HepG2 (cell line): ENCODE measurements around the gene CYP17A1. TPM values are rescaled to one million over a fixed set of nuclear protein-coding genes. Genes with fewer than 3 reads are reported as not detected.

ENCODE experiments used
- ATAC-seq: fragments of 200-7000 bp; cut with Tn5 transposase; 3 replicates; pipeline ENCODE4 v1.9.1; 2020; ENCODE audit warnings: mild to moderate bottlenecking, moderate library complexity
- BruUV-seq: library from RNA; stranded (reverse); fragments of 400-500 nt; replicated peaks from 2 replicates; lab custom pipeline; 2021; lab: Mats Ljungman, UMichigan
- CTCF ChIA-PET: fragments of 300-600 bp; formaldehyde crosslinking; extraction: SDS; loops from one replicate; lab custom pipeline; 2021; ENCODE audit warnings: low total read pairs, inconsistent platforms, low intra/inter-chr PET ratio; lab: Yijun Ruan, JAX
- POLR2A ChIA-PET: fragments of 350-600 bp; sonication (Branson Sonifier 250); formaldehyde crosslinking; loops from one replicate; lab custom pipeline; 2020; ENCODE audit warnings: antibody characterized with exemption, inconsistent platforms; lab: Yijun Ruan, JAX
- DNase-seq: peaks from one replicate; pipeline ENCODE4 v3.0.0-alpha.2; 2015; ENCODE audit warnings: low spot score
- FAIRE-seq: peaks from 3 replicates; lab custom pipeline; 2011; peaks lifted over from hg19 to GRCh38; lab: Jason Lieb, UNC
- H2AFZ ChIP-seq: one replicate; pipeline ENCODE4 v1.6.1; 2011; ENCODE audit warnings: low read length, inconsistent platforms
- H3K27ac ChIP-seq: fragments of 300-600 bp; 3 replicates; pipeline ENCODE4 v1.8.0; 2011; ENCODE audit warnings: mixed run types, mild to moderate bottlenecking, mixed read lengths, low read length, inconsistent platforms; ENCODE audit not compliant: insufficient read depth; ENCODE audit errors: extremely low read length
- H3K27me3 ChIP-seq, 2 experiments: fragments of 200-600 bp in 1 of 2; 2 replicates in 1 of 2; 3 replicates in 1 of 2; pipeline versions ENCODE4 v1.6.0 to v1.8.0; 2011; ENCODE audit warnings: low read length in 2 of 2, mild to moderate bottlenecking in 2 of 2, moderate library complexity in 2 of 2, inconsistent platforms in 1 of 2; ENCODE audit not compliant: insufficient read depth in 2 of 2, control insufficient read depth in 1 of 2
- H3K36me3 ChIP-seq, 2 experiments: fragments of 200-600 bp in 1 of 2; replicated peaks in 1 of 2; 2 replicates in 1 of 2; 3 replicates in 1 of 2; pipeline versions ENCODE4 v1.5.1 to v1.8.0; 2011; ENCODE audit warnings: low read length in 2 of 2, inconsistent platforms in 1 of 2; ENCODE audit not compliant: insufficient read depth in 2 of 2, control insufficient read depth in 1 of 2
- H3K4me1 ChIP-seq: 2 replicates; pipeline ENCODE4 v1.5.1; 2012; ENCODE audit warnings: low read length, inconsistent platforms; ENCODE audit not compliant: insufficient read depth
- H3K4me2 ChIP-seq: 2 replicates; pipeline ENCODE4 v1.6.0; 2011; ENCODE audit warnings: low read depth, low read length, inconsistent platforms
- H3K4me3 ChIP-seq, 3 experiments: fragments of 200-600 bp in 1 of 3; sonication (generic), shearing (Covaris generic) in 1 of 3; replicated peaks in 1 of 3; 2 replicates each; pipeline ENCODE4 v1.5.1; 2011 to 2016; ENCODE audit warnings: low read length in 3 of 3, inconsistent platforms in 2 of 3, low read depth in 2 of 3, mild to moderate bottlenecking in 2 of 3, control low read depth in 1 of 3, mixed read lengths in 1 of 3; ENCODE audit not compliant: insufficient read depth in 1 of 3
- H3K79me2 ChIP-seq: one replicate; pipeline ENCODE4 v1.6.1; 2011; ENCODE audit warnings: low read length, inconsistent platforms; ENCODE audit not compliant: insufficient read depth
- H3K9ac ChIP-seq: 2 replicates; pipeline ENCODE4 v1.6.0; 2011; ENCODE audit warnings: mild to moderate bottlenecking, low read depth, low read length, inconsistent platforms; ENCODE audit not compliant: insufficient read depth
- H3K9me3 ChIP-seq: 2 replicates; pipeline ENCODE4 v1.5.1; 2012; ENCODE audit warnings: mild to moderate bottlenecking, low read length
- H4K20me1 ChIP-seq: 2 replicates; pipeline ENCODE4 v1.6.0; 2011; ENCODE audit warnings: inconsistent platforms, mild to moderate bottlenecking, low read length, moderate library complexity; ENCODE audit not compliant: insufficient read depth
- AGO1 ChIP-seq: fragments of 200-400 bp; formaldehyde crosslinking; IDR thresholded peaks from 2 replicates; pipeline ENCODE4 v1.6.1; 2017; ENCODE audit warnings: mild to moderate bottlenecking, low read depth, low read length, moderate library complexity; ENCODE audit not compliant: poor library complexity, severe bottlenecking
- HDAC1 ChIP-seq: sonication (generic); formaldehyde crosslinking; IDR thresholded peaks from 2 replicates; pipeline ENCODE4 v1.5.1; 2020; ENCODE audit warnings: mild to moderate bottlenecking, missing genetic modification reagents
- HNF1B ChIP-seq: sonication (generic); formaldehyde crosslinking; IDR thresholded peaks from 2 replicates; pipeline ENCODE4 v1.5.1; 2020; ENCODE audit warnings: mild to moderate bottlenecking, moderate library complexity, missing genetic modification reagents
- HOXA7 ChIP-seq: sonication (generic); formaldehyde crosslinking; IDR thresholded peaks from 2 replicates; pipeline ENCODE4 v1.8.1; 2022; ENCODE audit warnings: mild to moderate bottlenecking, missing genetic modification reagents, moderate library complexity
- HOXA9 ChIP-seq: sonication (generic); formaldehyde crosslinking; IDR thresholded peaks from 2 replicates; pipeline ENCODE4 v1.8.1; 2022; ENCODE audit warnings: missing genetic modification reagents, mild to moderate bottlenecking, moderate library complexity, borderline replicate concordance
- KDM1A ChIP-seq: IDR thresholded peaks from 2 replicates; pipeline ENCODE4 v1.6.1; 2016; ENCODE audit warnings: missing compliant biosample characterization
- MED13 ChIP-seq: sonication (generic); formaldehyde crosslinking; IDR thresholded peaks from 2 replicates; pipeline ENCODE4 v1.5.0; 2020; ENCODE audit warnings: missing genetic modification reagents
- MIER2 ChIP-seq: IDR thresholded peaks from 2 replicates; pipeline ENCODE4 v1.6.1; 2016; ENCODE audit warnings: missing biosample characterization, missing genetic modification reagents
- RFX1 ChIP-seq: fragments of 450-650 bp; IDR thresholded peaks from 2 replicates; pipeline ENCODE4 v1.6.1; 2017
- SAFB2 ChIP-seq: sonication (generic); formaldehyde crosslinking; IDR thresholded peaks from 2 replicates; pipeline ENCODE4 v1.5.1; 2020; ENCODE audit warnings: missing genetic modification reagents, low read depth, mild to moderate bottlenecking, borderline replicate concordance
- SNAI1 ChIP-seq: sonication (generic); formaldehyde crosslinking; IDR thresholded peaks from 2 replicates; pipeline ENCODE4 v1.5.0; 2020; ENCODE audit warnings: mild to moderate bottlenecking, missing genetic modification reagents, borderline replicate concordance
- ZBTB42 ChIP-seq: sonication (generic); formaldehyde crosslinking; IDR thresholded peaks from 2 replicates; pipeline ENCODE4 v1.5.0; 2020; ENCODE audit warnings: mild to moderate bottlenecking, missing genetic modification reagents
- ZNF276 ChIP-seq: sonication (generic); formaldehyde crosslinking; IDR thresholded peaks from 2 replicates; pipeline ENCODE4 v1.4.0; 2020; ENCODE audit warnings: mild to moderate bottlenecking, low read depth, missing genetic modification reagents
- ZNF292 ChIP-seq: sonication (generic); formaldehyde crosslinking; IDR thresholded peaks from 2 replicates; pipeline ENCODE4 v1.8.1; 2022; ENCODE audit warnings: mild to moderate bottlenecking, low read depth, missing genetic modification reagents, borderline replicate concordance
- ZNF484 ChIP-seq: sonication (generic); formaldehyde crosslinking; IDR thresholded peaks from 2 replicates; pipeline ENCODE4 v1.5.1; 2020; ENCODE audit warnings: mild to moderate bottlenecking, low read depth, missing genetic modification reagents, borderline replicate concordance
- ZNF562 ChIP-seq: sonication (generic); formaldehyde crosslinking; IDR thresholded peaks from 2 replicates; pipeline ENCODE4 v1.8.0; 2022; ENCODE audit warnings: missing genetic modification reagents, borderline replicate concordance
- ZNF564 ChIP-seq: sonication (generic); formaldehyde crosslinking; IDR thresholded peaks from 2 replicates; pipeline ENCODE4 v1.8.1; 2023; ENCODE audit warnings: mild to moderate bottlenecking, missing genetic modification reagents
- ZNF615 ChIP-seq: sonication (generic); formaldehyde crosslinking; IDR thresholded peaks from 2 replicates; pipeline ENCODE4 v1.5.0; 2020; ENCODE audit warnings: mild to moderate bottlenecking, missing genetic modification reagents, borderline replicate concordance
- ZNF784 ChIP-seq: sonication (generic); formaldehyde crosslinking; IDR thresholded peaks from 2 replicates; pipeline ENCODE4 v1.5.1; 2020; ENCODE audit warnings: missing genetic modification reagents, mild to moderate bottlenecking, borderline replicate concordance
- WGBS: methylation state at CpG from one replicate; pipeline ENCODE4 v1.1.6; 2017; ENCODE audit warnings: low lambda C conversion rate; 5-methylcytosine and 5-hydroxymethylcytosine counted together
- in situ Hi-C: cut with HindIII; loops from 2 replicates; pipeline ENCODE4 v1.10.0; 2017; ENCODE audit warnings: low pct_unique_long_range_greater_than_20kb; ENCODE audit not compliant: extremely low pct_ligation_motif_present
- intact Hi-C: fragments of 100-400 bp; cut with micrococcal nuclease; formaldehyde crosslinking; loops from one replicate; pipeline ENCODE4 v1.10.0; 2022; ENCODE audit not compliant: unreplicated experiment
- polyA plus RNA-seq, 8 experiments: library from polyadenylated mRNA; depleted of rRNA in 3 of 8; stranded (reverse) in 7 of 8; unstranded in 1 of 8; fragments of >200 nt; fragmentation: Illumina TruSeq in 4 of 8; extraction: Trizol in 4 of 8; gene quantifications; 2 replicates each; pipeline versions ENCODE4 v1.2.1 to v1.2.3, GENCODE V29; 2011 to 2016; ENCODE audit warnings: low read depth in 4 of 8, missing spikeins in 1 of 8, mixed read lengths in 1 of 8; ENCODE audit not compliant: insufficient read depth in 1 of 8
- total RNA-seq, 5 experiments: library from RNA; depleted of rRNA; stranded (reverse); fragments of >200 nt; fragmentation: Illumina TruSeq; extraction: Trizol; gene quantifications; 2 replicates each; pipeline ENCODE4 v1.2.3, GENCODE V29; 2016; ENCODE audit warnings: low read depth in 1 of 5

CYP17A1 gene
- total and polyA plus RNA-seq, 2 of the 13 experiments (the other 11 are each of a cell fraction or from before 2014, with no cell fraction given): 0.13 to 1.1 TPM

DNA sequence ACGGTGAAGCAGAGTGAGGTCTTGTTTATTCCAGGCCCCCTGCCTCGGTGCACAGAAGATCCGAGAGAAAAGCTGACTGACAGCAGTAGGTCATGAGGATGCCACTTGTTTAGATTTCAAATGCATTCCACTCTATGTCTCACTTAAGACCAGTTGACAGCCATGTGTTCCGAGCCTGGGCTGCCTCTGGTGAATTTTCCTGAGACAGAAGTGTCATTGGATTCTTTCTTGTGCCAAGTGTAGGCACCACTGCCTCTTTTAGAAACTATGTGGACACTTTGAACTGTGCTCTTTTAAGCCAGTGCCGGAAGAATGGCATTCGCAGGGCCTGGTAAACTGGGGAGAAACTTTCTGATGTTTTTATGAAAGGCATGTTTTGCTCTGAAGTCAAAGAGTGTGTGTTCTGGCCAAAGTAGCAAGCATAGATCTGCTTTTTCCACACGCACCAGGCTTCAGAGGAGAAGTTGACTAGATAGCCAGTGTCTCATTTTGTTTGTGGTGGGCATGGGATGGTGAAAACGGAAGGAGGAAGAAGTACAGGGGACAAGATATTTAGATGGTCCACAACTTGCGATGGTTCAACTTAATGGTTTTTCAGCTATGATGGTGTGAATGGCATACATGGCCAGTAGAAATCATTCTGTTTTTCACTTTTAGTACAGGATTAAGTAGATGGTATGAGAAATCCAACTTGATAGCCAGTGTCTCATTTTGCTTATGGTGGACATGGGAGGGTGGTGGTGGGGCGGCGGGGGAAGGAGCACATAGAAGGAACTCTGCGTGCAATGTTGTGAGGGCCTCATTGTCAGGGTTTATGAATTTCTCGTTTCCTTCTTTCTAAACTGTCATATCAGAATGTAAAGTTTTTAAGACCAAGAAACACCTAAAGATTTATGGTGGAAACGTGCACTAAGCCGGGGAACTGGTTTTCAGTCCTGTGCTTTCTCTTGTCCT is 41.5 kb downstream of the CYP17A1 start:
- H3K36me3 ChIP-seq: peaks cover 3 to 7% of the 10 kb centered on the region in 2 experiments; a peak in 3 of 5 replicates
- no peak overlapping the region for H3K4me3 ChIP-seq
- in situ Hi-C loops (no loop called here), intact Hi-C loops (no loop called here)
- no peak for TF ChIP-seq ZNF564 (CRISPR knock-in tag)
- no peak for TF ChIP-seq MED13 (CRISPR knock-in tag)
- TF ChIP-seq KDM1A: no peak
- no peak for TF ChIP-seq AGO1
- TF ChIP-seq ZNF276 (CRISPR knock-in tag): no peak
- no peak for TF ChIP-seq SAFB2 (CRISPR knock-in tag)
- TF ChIP-seq RFX1: no peak
- TF ChIP-seq HDAC1: no peak
- TF ChIP-seq HOXA9: no peak
- no peak for TF ChIP-seq MIER2
- TF ChIP-seq SNAI1 (CRISPR knock-in tag): no peak
- TF ChIP-seq ZBTB42 (CRISPR knock-in tag): no peak
- no peak for TF ChIP-seq ZNF562
- no peak for TF ChIP-seq HNF1B (CRISPR knock-in tag)
- TF ChIP-seq ZNF484 (CRISPR knock-in tag): no peak
- no peak for TF ChIP-seq ZNF784 (CRISPR knock-in tag)
- TF ChIP-seq ZNF615: no peak
- TF ChIP-seq HOXA7 (CRISPR knock-in tag): no peak
- TF ChIP-seq ZNF292 (CRISPR knock-in tag): no peak
- H4K20me1 ChIP-seq: no peaks in the 10 kb centered on the region
- no peaks in the 10 kb centered on the region for H3K9me3 ChIP-seq
- DNase-seq (no peak), FAIRE-seq (no peak), ATAC-seq (no peak)
- H3K27ac ChIP-seq: no peak overlapping the region
- POLR2A ChIA-PET: no interaction called here
- no TSS peak for BruUV-seq
- H3K9ac ChIP-seq: no peak overlapping the region
- WGBS: 86% methylated on average over 15 of the region's 15 CpGs
- H3K4me2 ChIP-seq: no peak overlapping the region
- H3K4me1 ChIP-seq: peaks cover 29% of the 10 kb centered on the region
- H2AFZ ChIP-seq: no peak overlapping the region
- H3K27me3 ChIP-seq: no peaks in the 10 kb centered on the region
- CTCF ChIA-PET: no interaction called here
- no peaks in the 10 kb centered on the region for H3K79me2 ChIP-seq
